Gastrocnemius medialis (tissue), 4 donors: Measurements from ENCODE around the gene ZAP70.

Experiments
- CTCF ChIP-seq, 5 experiments: fragments of 450-650 bp in 3 of 5; fragments of 200-600 bp in 2 of 5; sonication (generic) in 2 of 5; IDR thresholded peaks in 4 of 5; conservative IDR thresholded peaks in 1 of 5; 1 replicate in 4 of 5; 2 replicates in 1 of 5; pipeline ENCODE4 v1.5.1; 2016 to 2019; ENCODE audit warnings: antibody characterized with exemption in 5 of 5, mild to moderate bottlenecking in 3 of 5, moderate library complexity in 3 of 5
- POLR2A ChIP-seq, 2 donors: fragments of 450-650 bp; IDR thresholded peaks; one replicate each; pipeline ENCODE4 v1.6.1; 2017; ENCODE audit warnings: antibody characterized with exemption in 2 of 2, mild to moderate bottlenecking in 2 of 2, moderate library complexity in 2 of 2

GRCh38 chr2:97718051-97718882, 4.9 kb downstream of the ZAP70 start:
- TF ChIP-seq CTCF (IDR thresholded peaks at IDR 0.05 in 4 of 5, conservative IDR thresholded peaks at IDR 0.05 in 1 of 5) (no peak), POLR2A (IDR thresholded peaks at IDR 0.05) (no peak)
